NOMO-1 treated with DMSO at 0.1 percent for 48 hours (cell line): ENCODE results near the gene RALGAPA2.

Source experiments
- DNase-seq: peaks from one replicate; lab custom pipeline; 2025; ENCODE audit not compliant: unreplicated experiment; lab: John Stamatoyannopoulos, UW

Gene RALGAPA2

DNA sequence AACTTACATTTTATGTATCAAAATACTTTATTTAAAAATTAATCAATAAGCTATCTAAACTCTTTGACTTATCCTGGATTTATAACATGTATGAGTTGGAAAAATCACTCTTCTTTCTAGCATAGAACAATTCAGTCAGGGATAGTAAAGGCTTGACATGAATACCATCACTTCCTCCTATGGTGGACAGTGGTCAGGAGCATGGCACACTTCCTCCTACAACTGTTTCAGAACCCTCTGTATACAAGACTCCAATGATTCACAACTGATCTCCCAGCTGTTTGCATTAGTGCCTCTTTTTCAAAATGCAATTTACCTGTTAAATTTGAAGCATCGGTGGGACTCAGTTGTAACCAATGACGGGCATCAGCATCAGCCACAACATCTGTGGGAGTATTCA is 129.7 kb downstream of the RALGAPA2 start:
- DNase-seq: peak; percentile 26

GRCh38 chr20:20580139-20580538 is 132.3 kb downstream of the RALGAPA2 start:
- no peak for DNase-seq

- no peak for DNase-seq
Observed at GRCh38 chr20:20578838-20579237, 133.6 kb downstream of the RALGAPA2 start.

DNA sequence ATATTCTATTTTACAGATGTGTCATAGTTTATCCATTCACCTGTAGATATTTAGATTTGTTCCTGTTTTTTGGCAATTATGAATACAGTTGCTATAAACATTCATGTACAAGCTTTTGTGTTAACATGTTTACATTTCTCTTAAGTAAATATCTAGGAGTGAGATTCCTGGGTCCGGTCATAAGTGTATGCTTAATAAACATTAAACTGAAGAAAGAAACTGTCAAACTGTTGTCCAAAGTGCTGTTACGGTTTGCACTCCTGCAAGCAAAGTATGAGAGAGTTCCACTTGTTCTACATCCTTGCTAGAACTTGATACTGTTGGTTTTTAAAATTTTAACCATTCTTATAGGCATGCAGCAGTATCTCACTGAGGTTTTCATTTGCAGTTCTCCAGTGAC is 138.6 kb downstream of the RALGAPA2 start:
- DNase-seq: no peak

DNA sequence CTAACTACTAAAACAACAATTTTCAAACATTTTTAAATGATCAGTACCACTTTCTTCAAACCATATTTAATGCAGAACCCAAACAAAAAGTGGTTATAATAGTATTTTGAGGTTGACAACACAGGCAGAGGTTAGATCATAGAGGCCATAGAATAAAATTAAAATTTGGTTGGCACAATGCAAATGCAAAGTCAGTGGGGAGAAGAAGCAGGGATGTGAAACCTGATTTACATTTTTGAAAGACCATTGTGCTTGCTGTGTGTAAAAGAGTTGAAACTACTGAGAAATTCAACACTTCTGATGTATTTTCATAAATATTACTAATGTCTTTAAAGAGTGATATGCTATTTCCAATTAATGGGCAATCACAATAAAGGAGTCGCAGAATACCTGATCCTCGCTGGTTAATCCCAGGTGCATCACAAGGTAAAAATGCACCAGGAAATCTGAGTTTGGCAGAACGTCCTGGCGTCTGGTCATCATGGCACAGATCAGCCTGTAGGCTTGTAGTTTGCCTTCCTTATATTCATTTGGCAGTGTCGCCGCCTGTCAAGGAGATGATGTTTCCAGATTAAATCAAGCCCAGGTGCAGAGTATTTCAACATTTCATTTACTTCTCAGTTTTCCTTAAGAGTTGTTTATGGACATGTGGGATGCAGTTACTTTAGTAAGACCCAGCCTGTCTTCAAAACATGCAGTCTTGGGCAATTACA is 141.2 kb downstream of the RALGAPA2 start:
- no peak for DNase-seq

DNA sequence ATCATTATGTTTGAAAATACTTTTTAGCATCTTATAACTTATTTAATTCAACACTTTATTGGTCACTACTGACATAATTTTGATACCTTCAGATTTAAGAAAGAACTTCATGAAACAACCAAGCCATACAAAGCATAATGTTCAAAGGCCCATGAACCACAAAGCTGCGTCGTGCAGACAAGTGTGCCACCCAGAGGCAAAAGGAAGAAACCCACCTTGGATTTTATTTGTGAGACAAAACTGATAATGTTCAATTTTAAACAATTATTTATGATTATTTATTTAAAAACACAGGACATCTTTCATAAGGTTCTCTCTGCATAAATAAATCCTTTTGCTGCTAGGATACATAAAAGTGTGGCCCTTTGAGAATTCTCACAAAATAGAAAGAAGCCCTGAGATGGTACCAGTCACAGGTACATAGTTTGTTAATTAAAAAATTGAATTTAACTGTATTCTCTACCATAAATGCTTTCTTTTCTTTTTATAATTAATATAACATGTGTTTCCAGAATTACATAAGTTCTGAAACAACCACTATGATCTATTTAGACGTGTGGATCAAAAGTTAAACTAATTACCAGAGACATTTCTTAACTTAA is 143.7 kb downstream of the RALGAPA2 start:
- DNase-seq: peak; percentile 4

- DNase-seq: no peak
Observed at GRCh38 chr20:20567712-20568111, 144.7 kb downstream of the RALGAPA2 start.

- no peak for DNase-seq
Observed at GRCh38 chr20:20566516-20566915, 145.9 kb downstream of the RALGAPA2 start.

DNA sequence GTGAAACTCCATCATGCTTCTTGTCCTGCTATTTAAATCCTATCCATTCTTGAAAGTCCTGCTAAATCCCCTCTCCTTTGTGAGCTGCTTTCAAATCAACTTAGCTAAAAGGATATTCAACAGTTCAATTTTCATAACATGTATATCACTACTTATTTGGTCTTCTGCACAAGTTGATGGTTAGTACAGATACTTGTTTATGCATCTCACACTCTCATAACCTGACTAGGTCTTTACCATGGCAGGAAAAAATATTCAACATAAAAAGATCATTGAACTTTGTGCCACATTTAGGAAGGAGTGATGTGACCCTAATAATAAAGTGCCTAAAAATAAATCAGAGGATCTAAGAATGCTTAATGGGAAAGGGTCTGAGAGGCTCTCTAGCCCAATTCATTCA is 148.2 kb downstream of the RALGAPA2 start:
- no peak for DNase-seq

- DNase-seq: no peak
Observed at GRCh38 chr20:20562507-20562906, 149.9 kb downstream of the RALGAPA2 start.

DNA sequence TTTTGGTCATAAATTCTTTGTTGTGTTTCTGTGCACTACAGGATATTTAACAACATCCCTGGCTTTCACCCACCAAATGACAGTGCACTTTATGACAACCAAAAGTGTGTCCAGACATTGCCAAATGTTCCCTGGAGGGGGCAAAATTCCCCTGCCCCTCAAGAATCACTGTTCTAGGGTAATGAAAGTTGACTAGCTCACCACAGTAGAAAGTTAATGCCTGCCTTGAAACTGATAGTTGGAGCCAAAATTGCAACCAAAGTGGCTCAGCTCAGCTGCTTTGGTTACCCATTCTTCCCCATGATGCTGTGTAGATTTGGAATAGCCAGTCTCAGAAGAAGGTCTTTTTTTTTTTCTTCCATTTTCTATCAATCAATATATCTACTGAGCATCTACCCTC is 150.6 kb downstream of the RALGAPA2 start:
- DNase-seq: no peak

- no peak for DNase-seq
Observed at GRCh38 chr20:20561172-20561571, 151.3 kb downstream of the RALGAPA2 start.

- DNase-seq: no peak
Observed at GRCh38 chr20:20557406-20557805, 155.0 kb downstream of the RALGAPA2 start.

GRCh38 chr20:20555838-20556237 is 156.6 kb downstream of the RALGAPA2 start:
- DNase-seq: no peak

GRCh38 chr20:20554951-20555350 is 157.5 kb downstream of the RALGAPA2 start:
- no peak for DNase-seq

- DNase-seq: no peak
Observed at GRCh38 chr20:20553541-20553940, 158.9 kb downstream of the RALGAPA2 start.

DNA sequence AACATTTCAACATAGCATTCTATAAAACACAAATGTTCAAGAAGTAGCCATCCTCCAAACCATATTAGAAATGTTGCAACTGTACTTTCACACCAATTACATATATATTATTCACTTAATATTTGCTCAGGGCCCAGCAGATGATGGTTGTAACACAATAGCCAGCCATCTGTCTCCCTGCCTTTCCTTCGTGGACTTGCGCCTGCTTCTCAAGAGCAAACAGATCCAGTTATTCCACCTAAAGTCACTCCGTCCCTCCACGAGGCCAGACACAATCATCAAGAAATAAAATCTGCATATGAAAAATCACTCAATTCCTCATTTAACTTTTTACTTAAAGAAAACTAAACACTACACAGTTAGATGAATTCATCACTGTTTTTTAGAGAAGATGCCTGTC is 160.4 kb downstream of the RALGAPA2 start:
- DNase-seq: no peak

DNA sequence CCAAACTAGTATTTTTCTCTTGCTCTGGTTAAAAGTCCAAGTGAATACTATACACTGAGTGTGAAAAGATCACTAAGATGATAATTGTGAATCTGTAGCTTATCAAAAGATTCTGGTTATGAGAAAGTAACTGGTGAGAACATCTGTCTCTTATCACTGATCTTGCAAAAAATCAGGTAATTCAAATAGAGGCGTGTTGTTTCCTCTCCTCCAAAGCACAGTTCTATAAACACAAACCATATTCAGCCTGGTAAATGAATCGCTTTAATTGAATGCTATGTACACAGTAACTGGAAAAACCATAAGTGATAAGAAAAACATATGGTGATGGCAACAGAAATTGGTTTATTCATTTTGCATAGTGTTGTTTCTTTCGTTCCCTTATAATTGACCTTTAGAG is 161.0 kb downstream of the RALGAPA2 start:
- no peak for DNase-seq

- DNase-seq: no peak
Observed at GRCh38 chr20:20549704-20550103, 162.7 kb downstream of the RALGAPA2 start.

DNA sequence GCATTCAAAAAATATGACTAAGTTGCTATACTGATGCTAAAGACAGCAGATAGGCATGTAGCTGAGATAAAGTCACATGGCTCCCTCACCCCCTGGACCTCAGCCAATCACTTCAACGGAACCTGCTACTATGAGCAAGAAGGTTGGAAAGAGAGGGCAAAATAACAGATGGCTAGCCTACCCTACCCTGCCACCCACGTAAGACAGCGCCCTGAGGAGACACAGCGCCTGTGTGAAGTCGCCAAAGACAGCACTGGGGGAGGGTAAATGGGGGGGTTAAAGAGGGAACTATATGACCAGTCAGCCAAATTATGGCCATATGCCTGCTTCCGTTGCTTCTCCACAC is 163.2 kb downstream of the RALGAPA2 start:
- DNase-seq: no peak

DNA sequence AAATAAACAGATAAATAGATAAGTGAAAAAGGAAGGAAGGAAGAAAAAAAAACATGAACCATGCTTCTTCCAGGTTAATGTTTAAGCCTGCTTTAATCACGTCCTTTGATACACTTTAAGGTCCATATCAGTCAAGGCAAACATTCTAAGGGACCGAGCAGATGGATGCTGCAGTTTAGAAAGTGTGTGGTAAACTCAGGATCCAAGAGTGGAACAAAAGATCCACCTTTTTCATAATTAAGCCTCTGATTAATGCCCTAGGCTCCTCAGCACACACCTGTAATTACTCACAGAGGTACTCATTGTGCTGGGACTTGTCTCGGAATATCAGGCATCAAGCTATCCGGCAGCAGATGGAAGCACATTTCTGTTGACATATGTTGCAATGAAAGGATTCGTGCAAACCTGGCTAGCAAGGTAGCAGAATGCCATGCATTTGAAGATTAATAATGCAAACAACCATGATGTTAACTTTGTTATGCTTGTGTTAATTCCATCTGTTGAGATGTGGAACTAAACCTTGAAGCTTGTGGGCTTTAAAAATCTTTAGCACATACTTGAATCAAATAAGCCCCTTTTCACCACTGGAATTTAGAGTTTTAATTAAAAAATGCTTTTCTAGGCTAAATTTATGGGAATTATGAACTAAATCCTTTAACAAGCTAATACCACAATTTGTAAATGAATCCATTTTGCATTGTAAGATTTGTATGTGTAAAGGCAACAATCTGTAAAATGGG is 163.7 kb downstream of the RALGAPA2 start:
- no peak for DNase-seq

- DNase-seq: no peak
Observed at GRCh38 chr20:20547876-20548266, 164.6 kb downstream of the RALGAPA2 start.
